GM23338 (cell line): ENCODE data around the gene TENM3. TPM values are rescaled to one million over a fixed set of nuclear protein-coding genes. Genes with fewer than 3 reads are reported as not detected.

Source experiments
- ATAC-seq: fragments of 200-7000 bp; cut with Tn5 transposase; 3 replicates; pipeline ENCODE4 v1.9.1; 2020
- DNase-seq: peaks from one replicate; pipeline ENCODE4 v3.0.0-alpha.2; 2015; ENCODE audit warnings: low spot score
- H2AFZ ChIP-seq: fragments of 200-600 bp; sonication (generic); 2 replicates; pipeline ENCODE4 v1.8.0; 2016; ENCODE audit warnings: antibody characterized with exemption, mild to moderate bottlenecking, moderate library complexity
- H3F3A ChIP-seq: fragments of 200-600 bp; sonication (generic); replicated peaks from 2 replicates; pipeline ENCODE4 v1.8.0; 2017; ENCODE audit warnings: antibody characterized with exemption, mixed run types, low read depth
- H3K27ac ChIP-seq: fragments of 200-600 bp; sonication (generic); 2 replicates; pipeline ENCODE4 v1.6.1; 2016; ENCODE audit warnings: low read depth
- H3K27me3 ChIP-seq: fragments of 200-600 bp; sonication (generic); 2 replicates; pipeline ENCODE4 v1.8.0; 2016; ENCODE audit warnings: mild to moderate bottlenecking, mixed run types, moderate library complexity; ENCODE audit not compliant: insufficient read depth
- H3K36me3 ChIP-seq: fragments of 200-600 bp; sonication (generic); 2 replicates; pipeline ENCODE4 v1.8.0; 2016; ENCODE audit warnings: mild to moderate bottlenecking; ENCODE audit not compliant: insufficient read depth
- H3K4me1 ChIP-seq: fragments of 200-600 bp; sonication (generic); 2 replicates; pipeline ENCODE4 v1.8.0; 2016; ENCODE audit warnings: mild to moderate bottlenecking, moderate library complexity; ENCODE audit not compliant: insufficient read depth
- H3K4me2 ChIP-seq: fragments of 200-600 bp; sonication (generic); 2 replicates; pipeline ENCODE4 v1.7.1; 2017; ENCODE audit warnings: mixed run types
- H3K4me3 ChIP-seq: fragments of 200-600 bp; sonication (generic); 2 replicates; pipeline ENCODE4 v1.6.1; 2016; ENCODE audit warnings: mixed run types
- H3K79me2 ChIP-seq: fragments of 200-600 bp; sonication (generic); replicated peaks from 2 replicates; pipeline ENCODE4 v1.8.0; 2017; ENCODE audit warnings: mild to moderate bottlenecking; ENCODE audit not compliant: insufficient read depth
- H3K9me2 ChIP-seq: fragments of 200-600 bp; sonication (generic); 2 replicates; pipeline ENCODE4 v1.8.0; 2017; ENCODE audit not compliant: insufficient read depth
- H4K20me1 ChIP-seq: fragments of 200-600 bp; sonication (generic); replicated peaks from 2 replicates; pipeline ENCODE4 v1.8.0; 2017; ENCODE audit warnings: mild to moderate bottlenecking; ENCODE audit not compliant: insufficient read depth
- H3K27ac Mint-ChIP-seq: 2 replicates; pipeline ENCODE4 v1.8.0; 2020; ENCODE audit warnings: inconsistent platforms, mild to moderate bottlenecking, moderate library complexity, mixed read lengths
- H3K27me3 Mint-ChIP-seq: 3 replicates; pipeline ENCODE4 v1.8.0; 2022; ENCODE audit warnings: low read depth, mild to moderate bottlenecking, moderate library complexity, mixed read lengths, inconsistent platforms; ENCODE audit not compliant: insufficient read depth, poor library complexity
- H3K36me3 Mint-ChIP-seq: 3 replicates; pipeline ENCODE4 v1.8.0; 2021; ENCODE audit warnings: low read depth, mild to moderate bottlenecking, inconsistent platforms, moderate library complexity, mixed read lengths
- H3K4me1 Mint-ChIP-seq: 3 replicates; pipeline ENCODE4 v1.8.0; 2020; ENCODE audit warnings: mild to moderate bottlenecking, inconsistent platforms, mixed read lengths
- H3K4me3 Mint-ChIP-seq: 3 replicates; pipeline ENCODE4 v1.8.0; 2021; ENCODE audit warnings: moderate library complexity, mild to moderate bottlenecking, inconsistent platforms, mixed read lengths
- H3K9me3 Mint-ChIP-seq: 3 replicates; pipeline ENCODE4 v1.8.0; 2020; ENCODE audit warnings: moderate library complexity, mild to moderate bottlenecking, inconsistent platforms, mixed read lengths
- CREB1 ChIP-seq: fragments of 250-450 bp; sonication (Bioruptor Pico); IDR thresholded peaks from 2 replicates; pipeline ENCODE4 v1.5.0; 2020; ENCODE audit warnings: low read depth, mild to moderate bottlenecking, moderate library complexity
- CTCF ChIP-seq, 2 experiments: fragments of 200-600 bp in 1 of 2; sonication (generic) in 1 of 2; conservative IDR thresholded peaks; 2 replicates each; pipeline versions ENCODE4 v1.5.1 to v1.6.1; 2016 to 2017; ENCODE audit warnings: antibody characterized with exemption in 2 of 2, low read depth in 2 of 2, mild to moderate bottlenecking in 2 of 2, moderate library complexity in 1 of 2
- ETS1 ChIP-seq: IDR thresholded peaks from 2 replicates; pipeline ENCODE4 v1.6.1; 2016; ENCODE audit warnings: antibody characterized with exemption
- EZH2 ChIP-seq: fragments of 200-600 bp; sonication (generic); IDR thresholded peaks from one replicate; pipeline ENCODE4 v1.8.0; 2017; ENCODE audit warnings: antibody characterized with exemption, mild to moderate bottlenecking, low read depth; ENCODE audit not compliant: unreplicated experiment
- EZH2phosphoT487 ChIP-seq: fragments of 200-600 bp; sonication (generic); IDR thresholded peaks from one replicate; pipeline ENCODE4 v1.8.1; 2018; ENCODE audit warnings: antibody characterized with exemption; ENCODE audit not compliant: unreplicated experiment
- JUNB ChIP-seq: IDR thresholded peaks from one replicate; pipeline ENCODE4 v1.6.1; 2016; ENCODE audit warnings: antibody characterized with exemption; ENCODE audit not compliant: unreplicated experiment
- NANOG ChIP-seq: IDR thresholded peaks from 2 replicates; pipeline ENCODE4 v1.6.1; 2016; ENCODE audit warnings: antibody characterized with exemption, borderline replicate concordance
- POLR2AphosphoS5 ChIP-seq: IDR thresholded peaks from 2 replicates; pipeline ENCODE4 v1.6.1; 2016; ENCODE audit warnings: antibody characterized with exemption, low read depth
- REST ChIP-seq: IDR thresholded peaks from one replicate; pipeline ENCODE4 v1.6.1; 2018; ENCODE audit warnings: antibody characterized with exemption; ENCODE audit not compliant: unreplicated experiment
- STAT1 ChIP-seq: IDR thresholded peaks from one replicate; pipeline ENCODE4 v1.6.1; 2016; ENCODE audit warnings: antibody characterized with exemption; ENCODE audit not compliant: unreplicated experiment
- ZNF114 ChIP-seq: fragments of 250-450 bp; sonication (Bioruptor Pico); IDR thresholded peaks from 2 replicates; pipeline ENCODE4 v1.5.0; 2020; ENCODE audit warnings: mild to moderate bottlenecking, moderate library complexity
- ZNF331 ChIP-seq: fragments of 250-450 bp; sonication (Bioruptor Pico); IDR thresholded peaks from 2 replicates; pipeline ENCODE4 v1.5.0; 2020; ENCODE audit warnings: low read depth, mild to moderate bottlenecking, moderate library complexity
- ZNF462 ChIP-seq: fragments of 250-450 bp; sonication (Bioruptor Pico); IDR thresholded peaks from 2 replicates; pipeline ENCODE4 v1.5.0; 2020; ENCODE audit warnings: mild to moderate bottlenecking, moderate library complexity
- polyA plus RNA-seq: library from polyadenylated mRNA; unstranded; fragments of >200 nt; fragmentation: Nextera tagmentation; extraction: Ambion mirVana; gene quantifications from 2 replicates; pipeline ENCODE4 v1.2.1, GENCODE V29; 2016
- total RNA-seq: library from RNA; depleted of rRNA; stranded (reverse); fragments of >200 nt; shearing (Covaris generic); gene quantifications from 2 replicates; pipeline ENCODE4 v1.2.3, GENCODE V29; 2014

Gene TENM3
- total and polyA plus RNA-seq, 2 experiments from 2014 or later = 22.2 to 128 TPM

- H3K79me2 ChIP-seq = no peaks in the 10 kb centered on the region
- peaks cover 6% of the 10 kb centered on the region; the same call in 1 of the 2 replicates for H3K36me3 ChIP-seq
- no peak overlapping the region for H3K27ac ChIP-seq
- H3K9me3 Mint-ChIP-seq = no peaks in the 10 kb centered on the region
- H2AFZ ChIP-seq = no peak overlapping the region
- no peaks in the 10 kb centered on the region for H3F3A ChIP-seq
- peaks cover 3% of the 10 kb centered on the region for H3K27me3 Mint-ChIP-seq
- H3K4me3 Mint-ChIP-seq = no peak overlapping the region
- no peak overlapping the region for H3K27ac Mint-ChIP-seq
- no peaks in the 10 kb centered on the region for H4K20me1 ChIP-seq
- H3K9me2 ChIP-seq = peaks cover 8% of the 10 kb centered on the region; the same call in 1 of the 2 replicates
- DNase-seq = no peak
- no peak overlapping the region for H3K4me3 ChIP-seq
- no peak overlapping the region for H3K4me2 ChIP-seq
- no peaks in the 10 kb centered on the region for H3K27me3 ChIP-seq
- H3K4me1 ChIP-seq = peaks cover 6% of the 10 kb centered on the region; the same call in 1 of the 2 replicates
- TF ChIP-seq ETS1 = no peak
- TF ChIP-seq CREB1 = no peak
- no peak for TF ChIP-seq EZH2phosphoT487
- no peak for TF ChIP-seq NANOG
- no peak for TF ChIP-seq ZNF462
- no peak for TF ChIP-seq POLR2AphosphoS5
- TF ChIP-seq JUNB = no peak
- no peak for TF ChIP-seq ZNF331 (CRISPR knock-in tag)
- TF ChIP-seq ZNF114 (CRISPR knock-in tag) = no peak
- no peak for TF ChIP-seq EZH2
- no peak for TF ChIP-seq STAT1
- no peak for TF ChIP-seq CTCF (conservative IDR thresholded peaks at IDR 0.05; ENCODE audit: low read depth in 2 of 2)
- no peak for TF ChIP-seq REST
- ATAC-seq = no peak
- H3K4me1 Mint-ChIP-seq = peaks cover 24% of the 10 kb centered on the region
- H3K36me3 Mint-ChIP-seq = no peaks in the 10 kb centered on the region; the same call in 1 of the 3 replicates
Measured at GRCh38 chr4:182325397-182325796, 82.2 kb downstream of the TENM3 start.
